ENCODE data around the gene RAPGEF1.
A peak's percentile ranks its signal among the peaks of the same experiment; 100 is the strongest.

RAPGEF1 gene

GRCh38 chr9:131597246-131597645 is 142.6 kb downstream of the RAPGEF1 start:
- DNase-seq: no peak

GRCh38 chr9:131596430-131596743 is 143.5 kb downstream of the RAPGEF1 start:
- DNase-seq: no peak

- no peak for DNase-seq
These were observed 144.0 kb downstream of the RAPGEF1 start for GRCh38 chr9:131595696-131596429.

DNA sequence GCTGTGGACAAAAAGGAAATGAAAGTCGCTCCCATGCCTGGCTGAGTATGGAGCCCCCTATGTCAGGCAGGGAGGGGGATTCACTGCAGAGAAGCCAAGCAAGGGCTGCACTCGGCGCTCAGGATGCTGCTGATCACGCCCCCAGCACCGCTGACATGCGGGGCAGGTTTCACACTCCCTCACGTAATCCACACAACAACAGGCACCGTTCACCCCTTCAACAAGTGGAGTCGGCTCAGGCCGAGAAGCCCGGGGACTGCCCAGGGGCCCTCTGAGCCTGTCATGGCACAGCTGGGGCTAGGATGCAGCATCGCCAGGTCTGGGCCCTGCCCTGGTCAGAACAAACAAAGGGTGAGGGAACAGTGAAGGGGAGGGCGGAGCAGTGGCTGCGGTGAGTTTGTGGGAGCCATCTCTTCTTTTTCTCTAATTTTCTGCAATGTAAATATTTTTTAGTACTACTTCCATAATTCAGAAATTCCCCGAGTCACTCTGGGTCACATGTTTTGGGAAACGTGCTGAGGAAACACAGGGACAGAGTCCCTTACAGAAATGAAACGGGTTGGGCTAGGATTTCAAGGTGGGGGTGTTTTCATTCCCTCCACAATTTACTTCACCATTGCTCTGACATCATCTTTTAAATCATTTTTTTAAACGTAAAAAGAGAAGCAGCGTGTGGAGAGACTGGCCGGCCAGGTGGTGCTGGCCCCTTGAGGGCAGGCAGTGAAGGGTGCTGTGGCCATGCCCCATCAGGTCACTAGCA is 144.8 kb downstream of the RAPGEF1 start:
- DNase-seq: no peak

GRCh38 chr9:131593936-131594665 is 145.8 kb downstream of the RAPGEF1 start:
- DNase-seq: no peak

- DNase-seq: no peak
These were observed 146.6 kb downstream of the RAPGEF1 start for GRCh38 chr9:131593091-131593820.

DNA sequence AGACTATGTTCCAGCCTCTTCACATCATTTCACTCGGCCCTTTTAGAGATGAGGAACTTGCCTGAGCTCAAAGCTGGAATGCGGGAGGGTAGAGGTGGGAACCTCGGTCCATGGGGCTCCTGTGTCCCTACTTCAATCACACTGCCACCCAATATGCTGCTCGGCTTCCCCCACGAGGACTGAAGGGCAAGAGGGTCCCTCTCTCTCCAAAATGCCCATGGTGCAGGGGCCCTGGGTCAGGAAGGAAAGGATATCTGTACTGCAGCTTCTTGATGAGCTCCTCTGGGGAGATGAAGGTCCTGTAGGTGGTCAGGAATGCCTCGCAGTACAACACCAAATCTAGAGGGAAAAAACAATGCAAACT is 148.0 kb downstream of the RAPGEF1 start:
- no peak for DNase-seq

DNA sequence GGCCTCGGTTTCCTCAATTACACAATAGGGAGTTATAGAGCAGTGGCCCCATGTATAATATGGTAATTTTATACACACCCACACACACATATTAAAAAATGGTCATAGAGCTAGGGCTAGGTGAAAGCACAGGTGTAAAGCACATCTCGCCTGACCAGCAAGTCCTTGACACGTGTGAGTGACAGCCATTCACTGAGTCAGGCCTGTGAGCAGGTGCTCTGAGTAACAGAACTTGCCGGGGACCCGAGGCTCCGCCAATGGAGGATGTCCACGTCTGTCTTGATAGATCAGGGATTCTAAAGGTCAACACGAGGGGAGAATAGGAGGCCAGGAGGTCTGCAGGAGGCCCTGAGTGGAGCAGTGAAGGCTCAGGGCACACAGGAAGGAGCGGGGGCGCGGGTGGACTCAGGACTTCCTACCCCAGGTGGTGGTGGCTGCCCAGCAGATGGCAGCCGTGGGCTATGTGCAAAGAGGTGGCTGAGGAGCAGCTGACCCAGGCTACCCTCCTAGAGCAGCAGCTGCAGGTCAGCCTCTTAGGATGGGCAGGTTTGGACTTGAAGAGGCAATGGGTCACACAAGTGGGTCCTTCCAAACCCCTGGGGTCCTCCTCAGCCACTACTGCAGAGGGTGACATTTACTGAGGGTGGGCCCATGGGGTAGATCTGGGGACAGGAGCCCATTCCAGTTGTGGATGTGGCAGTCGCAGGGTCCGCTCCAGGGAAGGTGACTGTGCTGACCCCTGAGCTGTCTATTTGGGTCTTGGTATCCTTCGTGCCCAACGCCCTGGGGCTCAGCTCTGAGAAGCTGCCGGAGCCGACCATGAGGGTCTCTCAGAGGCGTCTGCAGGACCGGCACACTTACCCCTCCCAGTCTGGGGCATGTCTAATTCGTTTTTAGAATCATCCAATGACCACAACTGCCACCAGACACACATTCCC is 148.7 kb downstream of the RAPGEF1 start:
- peak; percentile 56 to 69 for DNase-seq

- DNase-seq: peak; percentile 40 to 41
These were observed 149.4 kb downstream of the RAPGEF1 start for GRCh38 chr9:131590449-131590848.

DNA sequence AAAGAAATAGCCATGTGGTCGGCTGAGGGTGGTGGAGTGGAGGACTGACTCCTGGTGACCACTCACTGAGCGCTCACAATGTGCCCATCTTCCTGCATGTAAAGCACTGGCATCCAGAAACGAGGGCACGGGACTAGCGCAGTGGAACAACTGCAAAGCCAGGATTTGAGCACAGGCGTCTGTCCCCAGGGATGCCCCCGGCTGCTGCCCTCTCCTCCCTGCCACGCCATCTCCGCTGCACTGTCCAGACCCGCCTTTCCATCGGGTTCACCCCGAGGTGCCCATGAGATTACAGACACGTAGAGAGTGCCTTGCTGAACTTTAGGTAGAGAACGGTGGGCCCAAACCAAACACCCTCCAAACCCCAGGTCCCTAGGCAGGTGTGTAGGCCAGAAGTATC is 149.9 kb downstream of the RAPGEF1 start:
- DNase-seq: no peak

DNA sequence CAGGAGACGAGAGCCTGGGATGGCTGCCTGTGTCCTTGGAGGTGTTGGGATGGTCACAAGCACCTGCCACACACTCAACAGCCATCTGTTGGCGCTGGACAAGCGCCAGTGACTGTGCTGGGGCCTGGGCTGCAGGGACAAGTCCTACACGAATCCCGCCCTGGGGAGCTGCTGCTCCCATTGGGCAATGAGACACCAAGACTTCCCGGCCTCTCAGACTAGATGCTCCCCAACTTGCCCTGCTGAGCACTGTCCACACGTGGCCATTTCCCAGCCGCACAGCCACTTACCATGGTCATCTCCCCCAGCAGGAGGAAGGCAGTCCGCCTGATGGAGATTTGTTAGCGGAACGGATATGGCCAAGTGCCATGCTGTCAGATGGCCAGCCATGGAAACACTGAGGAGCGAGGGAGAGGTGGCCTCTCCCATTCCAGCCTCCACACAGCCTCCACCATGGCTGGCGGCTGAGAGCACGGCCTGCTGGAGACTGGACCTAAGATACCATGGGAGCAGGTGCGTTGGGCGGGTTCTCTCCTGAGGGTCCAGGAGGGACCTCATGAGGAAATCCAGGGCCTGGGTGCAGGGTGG is 150.7 kb downstream of the RAPGEF1 start:
- no peak for DNase-seq

GRCh38 chr9:131588396-131588795 is 151.5 kb downstream of the RAPGEF1 start:
- no peak for DNase-seq

DNA sequence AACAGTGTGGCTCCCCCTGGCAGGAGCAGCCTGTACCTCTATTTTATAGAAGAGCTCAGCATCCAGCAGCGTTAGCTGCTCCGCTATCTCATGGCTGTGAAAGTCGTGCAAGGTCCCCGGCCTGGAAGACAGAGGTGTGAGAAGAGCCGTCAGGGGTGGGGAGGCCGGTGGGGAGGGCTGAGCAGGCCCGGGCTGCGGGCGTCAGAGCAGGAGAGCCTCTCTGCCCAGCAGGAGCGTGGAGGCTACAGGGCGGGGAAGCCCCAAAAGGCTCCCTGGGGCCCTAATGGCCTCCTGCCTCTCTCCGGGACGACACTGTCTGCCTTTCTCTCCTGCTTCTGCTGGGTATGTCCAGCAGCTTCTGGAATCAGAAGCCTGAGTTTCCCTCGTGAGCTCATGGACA is 152.0 kb downstream of the RAPGEF1 start:
- no peak for DNase-seq

GRCh38 chr9:131587331-131587730 is 152.5 kb downstream of the RAPGEF1 start:
- no peak for DNase-seq

- DNase-seq: peak; percentile 90 to 94
These were observed 154.5 kb downstream of the RAPGEF1 start for GRCh38 chr9:131585375-131585774.

GRCh38 chr9:131584858-131585257 is 155.0 kb downstream of the RAPGEF1 start:
- DNase-seq: peak in 1 of 2 experiments; percentile 43

- DNase-seq: no peak
These were observed 155.9 kb downstream of the RAPGEF1 start for GRCh38 chr9:131583836-131584555.

GRCh38 chr9:131583337-131583645 is 156.6 kb downstream of the RAPGEF1 start:
- DNase-seq: no peak

DNA sequence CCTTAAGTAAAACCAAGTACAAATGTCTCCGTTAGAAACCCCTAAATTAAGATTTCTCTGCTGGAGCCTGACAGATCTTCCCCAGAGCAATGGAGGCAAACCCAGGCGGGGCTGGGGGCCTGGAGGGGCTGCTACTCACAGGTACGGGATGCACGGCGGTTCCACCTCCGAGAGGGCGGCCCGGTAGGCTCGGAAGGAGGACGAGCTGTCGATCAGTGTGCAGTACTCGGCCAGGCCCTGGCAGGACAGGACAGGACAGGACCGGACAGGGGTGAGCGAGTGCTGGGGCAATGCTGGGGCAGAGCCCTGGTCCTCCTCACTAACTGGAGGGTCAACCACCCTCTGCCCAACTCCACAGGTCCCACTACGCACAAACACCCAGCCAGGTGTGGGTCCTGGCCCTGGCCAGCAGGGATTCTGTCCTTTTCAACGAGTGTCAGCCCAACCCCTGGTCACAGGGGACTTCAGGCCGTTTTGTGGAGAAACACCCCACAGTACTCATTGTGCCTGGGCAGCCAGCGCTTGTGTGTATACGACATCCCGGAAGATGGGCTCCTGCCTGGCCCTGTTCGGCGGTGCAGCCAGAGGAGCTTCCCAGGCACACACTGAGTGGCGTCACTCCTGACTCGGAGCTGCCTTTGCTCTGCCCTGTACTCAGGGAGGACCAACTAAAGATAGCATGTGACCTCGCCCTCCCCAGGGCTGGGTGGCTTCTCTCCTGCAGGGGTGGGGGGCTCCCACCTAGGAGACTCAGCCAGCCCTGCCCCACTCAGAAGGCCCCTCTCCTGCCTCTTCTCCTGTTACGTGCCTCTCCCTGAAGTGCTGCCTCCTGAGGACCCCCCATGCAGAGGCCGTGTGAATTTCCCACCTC is 157.2 kb downstream of the RAPGEF1 start:
- DNase-seq: no peak

DNA sequence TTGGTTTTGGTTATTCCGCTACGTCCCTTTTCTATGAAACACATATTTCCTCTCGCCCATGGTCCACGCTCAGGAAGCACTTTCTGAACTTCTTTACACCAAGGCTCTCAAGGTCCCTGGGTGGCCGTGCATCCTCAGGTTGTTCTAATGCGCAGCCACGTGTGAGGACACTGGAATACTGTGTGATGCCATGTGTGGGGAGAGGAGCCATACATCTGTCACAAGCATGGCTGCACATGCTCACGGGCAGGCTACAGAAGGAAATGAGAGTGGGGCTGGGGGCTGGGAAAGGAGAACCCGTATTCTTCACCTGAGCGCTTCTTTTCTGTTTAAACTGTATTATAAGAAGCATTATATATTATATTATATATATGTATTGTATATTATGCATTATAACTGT is 157.8 kb downstream of the RAPGEF1 start:
- no peak for DNase-seq

All from Kasumi-1 (cell line).